ENCODE results near the gene MAP3K12.
"Not testable (repeated sequence)": the region's sequence is repeated elsewhere in the genome, so short reads cannot be mapped to it uniquely, and the experiment has no call there.

MAP3K12 gene

GRCh38 chr12:53492188-53492587 is 7.1 kb downstream of the MAP3K12 start:
- DNase-seq: no peak

GRCh38 chr12:53489242-53489864 is 9.9 kb downstream of the MAP3K12 start:
- no peak for DNase-seq

GRCh38 chr12:53486736-53487487 is 12.3 kb downstream of the MAP3K12 start:
- no peak for DNase-seq

GRCh38 chr12:53485955-53486735 is 13.1 kb downstream of the MAP3K12 start:
- DNase-seq: no peak

GRCh38 chr12:53484686-53485575 is 14.3 kb downstream of the MAP3K12 start:
- no peak for DNase-seq

GRCh38 chr12:53483979-53484377 is 15.3 kb downstream of the MAP3K12 start:
- no peak for DNase-seq

- DNase-seq: no peak
Measured at GRCh38 chr12:53483225-53483978, 15.9 kb downstream of the MAP3K12 start.

GRCh38 chr12:53482626-53483168 is 16.6 kb downstream of the MAP3K12 start:
- no peak for DNase-seq

GRCh38 chr12:53481939-53482586 is 17.2 kb downstream of the MAP3K12 start:
- no peak for DNase-seq

- DNase-seq: not testable (repeated sequence)
Measured at GRCh38 chr12:53481458-53481857, 17.8 kb downstream of the MAP3K12 start.

- DNase-seq: no peak
Measured at GRCh38 chr12:53480491-53481442, 18.5 kb downstream of the MAP3K12 start.

GRCh38 chr12:53479331-53479730 is 19.9 kb downstream of the MAP3K12 start:
- DNase-seq: no peak

GRCh38 chr12:53478865-53479264 is 20.4 kb downstream of the MAP3K12 start:
- no peak for DNase-seq

- peak; percentile 34 for DNase-seq
Measured at GRCh38 chr12:53476769-53477209, 22.5 kb downstream of the MAP3K12 start.

- no peak for DNase-seq
Measured at GRCh38 chr12:53474819-53475218, 24.4 kb downstream of the MAP3K12 start.

- DNase-seq: no peak
Measured at GRCh38 chr12:53474077-53474476, 25.2 kb downstream of the MAP3K12 start.

GRCh38 chr12:53472056-53472582 is 27.1 kb downstream of the MAP3K12 start:
- DNase-seq: no peak

- no peak for DNase-seq
Measured at GRCh38 chr12:53468282-53468681, 31.0 kb downstream of the MAP3K12 start.

GRCh38 chr12:53467880-53468279 is 31.4 kb downstream of the MAP3K12 start:
- DNase-seq: no peak

GRCh38 chr12:53467082-53467481 is 32.2 kb downstream of the MAP3K12 start:
- no peak for DNase-seq

Measured in NCI-H1436 (cell line).